ENCODE data around the gene CYP26A1. TPM values are rescaled to one million over a fixed set of nuclear protein-coding genes. Genes with fewer than 3 reads are reported as not detected.

Gene CYP26A1
- total RNA-seq, 1 donor from 2014 or later, result 0.64 TPM

DNA sequence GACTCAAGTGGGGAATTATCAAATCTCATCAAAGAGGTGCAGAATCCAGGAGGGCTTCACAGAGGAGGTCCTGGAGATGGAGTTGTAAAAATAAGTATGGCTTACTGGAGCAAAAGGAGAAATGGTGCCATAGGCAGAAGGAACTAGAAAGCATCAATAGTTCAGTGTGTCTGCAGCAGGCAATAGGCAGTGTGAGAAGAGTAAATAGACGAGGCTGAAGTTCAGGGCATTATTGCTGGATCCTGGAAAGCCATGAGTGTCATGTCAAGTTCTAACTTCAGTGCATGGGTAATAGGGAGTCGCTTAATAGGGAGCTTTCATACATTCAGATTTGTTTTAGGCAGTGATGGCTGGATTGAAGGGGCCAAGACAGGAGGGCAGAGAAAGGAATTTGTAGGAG is 39.3 kb downstream of the CYP26A1 start:
- Mint-ChIP-seq H3K27me3 (ENCODE audit: unreplicated experiment) (peaks cover 5% of the 10 kb centered on the region), H3K36me3 (ENCODE audit: low read depth, unreplicated experiment) (no peaks in the 10 kb centered on the region), H3K4me1 (ENCODE audit: unreplicated experiment) (no peaks in the 10 kb centered on the region), H3K4me3 (ENCODE audit: unreplicated experiment) (no peak overlapping the region), H3K27ac (ENCODE audit: unreplicated experiment) (no peak overlapping the region), H3K9me3 (ENCODE audit: unreplicated experiment) (no peaks in the 10 kb centered on the region)
- TF ChIP-seq, protein P1, sequence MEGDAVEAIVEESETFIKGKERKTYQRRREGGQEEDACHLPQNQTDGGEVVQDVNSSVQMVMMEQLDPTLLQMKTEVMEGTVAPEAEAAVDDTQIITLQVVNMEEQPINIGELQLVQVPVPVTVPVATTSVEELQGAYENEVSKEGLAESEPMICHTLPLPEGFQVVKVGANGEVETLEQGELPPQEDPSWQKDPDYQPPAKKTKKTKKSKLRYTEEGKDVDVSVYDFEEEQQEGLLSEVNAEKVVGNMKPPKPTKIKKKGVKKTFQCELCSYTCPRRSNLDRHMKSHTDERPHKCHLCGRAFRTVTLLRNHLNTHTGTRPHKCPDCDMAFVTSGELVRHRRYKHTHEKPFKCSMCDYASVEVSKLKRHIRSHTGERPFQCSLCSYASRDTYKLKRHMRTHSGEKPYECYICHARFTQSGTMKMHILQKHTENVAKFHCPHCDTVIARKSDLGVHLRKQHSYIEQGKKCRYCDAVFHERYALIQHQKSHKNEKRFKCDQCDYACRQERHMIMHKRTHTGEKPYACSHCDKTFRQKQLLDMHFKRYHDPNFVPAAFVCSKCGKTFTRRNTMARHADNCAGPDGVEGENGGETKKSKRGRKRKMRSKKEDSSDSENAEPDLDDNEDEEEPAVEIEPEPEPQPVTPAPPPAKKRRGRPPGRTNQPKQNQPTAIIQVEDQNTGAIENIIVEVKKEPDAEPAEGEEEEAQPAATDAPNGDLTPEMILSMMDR (IDR thresholded peaks at IDR 0.05; ENCODE audit: unreplicated experiment), result no peak
- DNase-seq (ENCODE audit: low spot score), result no peak

DNA sequence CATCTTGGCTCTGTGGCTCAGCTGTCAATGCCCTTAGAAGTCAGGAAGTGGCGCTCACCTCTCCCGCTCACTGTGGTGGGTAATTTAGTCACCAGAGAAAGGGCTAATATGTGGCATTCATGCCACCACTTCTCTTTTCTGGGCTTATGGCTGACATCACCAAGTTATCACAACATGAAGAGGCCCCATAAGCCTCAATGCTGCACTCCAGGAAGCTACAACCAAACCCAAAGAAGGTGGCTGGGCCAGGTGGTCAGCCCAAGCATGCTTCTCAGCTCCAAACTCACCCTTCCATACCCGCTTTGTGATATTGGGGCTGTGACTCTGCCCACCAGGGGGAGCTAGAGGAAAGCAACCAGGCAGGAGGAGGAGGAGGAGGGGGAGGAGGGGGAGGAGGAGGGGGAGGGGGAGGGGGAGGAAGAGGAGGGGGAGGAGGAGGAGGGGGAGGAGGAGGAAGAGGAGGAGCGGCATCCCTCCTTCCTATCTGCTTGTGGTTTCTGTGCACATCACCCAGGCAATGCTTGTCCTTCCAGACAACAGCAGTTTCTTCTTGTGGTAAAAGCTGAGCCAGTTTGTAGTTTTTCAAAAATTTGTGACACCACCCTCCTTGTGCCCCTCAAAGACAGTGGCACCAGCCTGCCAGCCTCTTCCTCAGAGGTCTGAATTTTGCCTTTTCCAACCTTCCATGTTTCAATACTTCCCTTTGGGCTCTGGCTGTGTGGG is 42.1 kb downstream of the CYP26A1 start:
- Mint-ChIP-seq H3K27ac (ENCODE audit: unreplicated experiment) (no peak overlapping the region), H3K4me3 (ENCODE audit: unreplicated experiment) (peak overlapping the region; percentile 24), H3K4me1 (ENCODE audit: unreplicated experiment) (no peaks in the 10 kb centered on the region), H3K36me3 (ENCODE audit: low read depth, unreplicated experiment) (peaks cover 4% of the 10 kb centered on the region), H3K27me3 (ENCODE audit: unreplicated experiment) (peaks cover 7% of the 10 kb centered on the region), H3K9me3 (ENCODE audit: unreplicated experiment) (no peaks in the 10 kb centered on the region)
- TF ChIP-seq, protein P1 (IDR thresholded peaks at IDR 0.05; ENCODE audit: unreplicated experiment), result peak; percentile 54
- DNase-seq (ENCODE audit: low spot score), result peak; percentile 76

DNA sequence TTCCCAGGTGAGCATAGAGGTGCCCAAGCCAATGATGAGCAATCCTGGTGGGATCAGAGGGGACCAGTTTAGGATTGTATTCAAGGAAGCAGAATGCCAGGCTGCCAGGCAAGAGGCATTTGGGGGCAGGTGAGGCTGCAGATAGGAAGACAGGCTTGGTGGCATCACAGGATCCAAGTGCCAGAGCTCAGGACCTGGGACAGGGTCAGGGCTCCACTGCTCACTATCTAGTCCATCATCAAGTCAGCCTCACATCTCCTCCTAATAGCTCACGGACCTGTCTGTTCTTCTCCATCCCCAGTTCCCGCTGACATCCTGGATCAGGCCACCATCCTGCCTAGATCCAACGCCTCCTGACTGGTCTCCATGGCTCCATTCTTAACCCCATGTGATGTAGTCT is 47.6 kb downstream of the CYP26A1 start:
- TF ChIP-seq, protein P1 (IDR thresholded peaks at IDR 0.05; ENCODE audit: unreplicated experiment), result no peak
- no peak overlapping the region for H3K4me3 Mint-ChIP-seq (ENCODE audit: unreplicated experiment)
- H3K27ac Mint-ChIP-seq (ENCODE audit: unreplicated experiment), result no peak overlapping the region
- H3K9me3 Mint-ChIP-seq (ENCODE audit: unreplicated experiment), result no peaks in the 10 kb centered on the region
- no peaks in the 10 kb centered on the region for H3K4me1 Mint-ChIP-seq (ENCODE audit: unreplicated experiment)
- no peak for DNase-seq (ENCODE audit: low spot score)
- peaks cover 5% of the 10 kb centered on the region for H3K27me3 Mint-ChIP-seq (ENCODE audit: unreplicated experiment)
- H3K36me3 Mint-ChIP-seq (ENCODE audit: low read depth, unreplicated experiment), result peaks cover 6% of the 10 kb centered on the region

DNA sequence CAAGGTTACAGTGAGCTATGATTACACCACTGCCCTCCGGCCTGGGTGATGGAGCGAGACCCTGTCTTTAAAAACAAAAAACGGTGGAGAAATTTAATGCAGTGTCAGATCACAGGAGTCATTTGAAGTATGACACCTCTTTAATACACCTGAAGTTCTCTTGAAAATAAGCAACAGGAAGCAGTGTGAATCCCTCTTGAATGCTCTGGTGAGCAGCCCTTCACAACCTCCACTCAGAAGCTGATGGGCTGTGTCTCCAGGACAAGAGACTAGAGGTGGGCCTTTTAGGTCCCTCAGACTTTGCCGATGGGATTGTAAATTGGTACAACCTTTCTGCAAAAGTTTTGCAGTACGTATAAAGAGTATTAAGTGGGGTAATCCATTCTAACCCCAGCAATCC is 50.1 kb downstream of the CYP26A1 start:
- peaks cover 5% of the 10 kb centered on the region for H3K27me3 Mint-ChIP-seq (ENCODE audit: unreplicated experiment)
- H3K4me3 Mint-ChIP-seq (ENCODE audit: unreplicated experiment), result no peak overlapping the region
- TF ChIP-seq, protein P1 (IDR thresholded peaks at IDR 0.05; ENCODE audit: unreplicated experiment), result no peak
- H3K36me3 Mint-ChIP-seq (ENCODE audit: low read depth, unreplicated experiment), result peaks cover 10% of the 10 kb centered on the region
- no peaks in the 10 kb centered on the region for H3K4me1 Mint-ChIP-seq (ENCODE audit: unreplicated experiment)
- H3K9me3 Mint-ChIP-seq (ENCODE audit: unreplicated experiment), result peaks cover 2% of the 10 kb centered on the region
- no peak for DNase-seq (ENCODE audit: low spot score)
- H3K27ac Mint-ChIP-seq (ENCODE audit: unreplicated experiment), result no peak overlapping the region

DNA sequence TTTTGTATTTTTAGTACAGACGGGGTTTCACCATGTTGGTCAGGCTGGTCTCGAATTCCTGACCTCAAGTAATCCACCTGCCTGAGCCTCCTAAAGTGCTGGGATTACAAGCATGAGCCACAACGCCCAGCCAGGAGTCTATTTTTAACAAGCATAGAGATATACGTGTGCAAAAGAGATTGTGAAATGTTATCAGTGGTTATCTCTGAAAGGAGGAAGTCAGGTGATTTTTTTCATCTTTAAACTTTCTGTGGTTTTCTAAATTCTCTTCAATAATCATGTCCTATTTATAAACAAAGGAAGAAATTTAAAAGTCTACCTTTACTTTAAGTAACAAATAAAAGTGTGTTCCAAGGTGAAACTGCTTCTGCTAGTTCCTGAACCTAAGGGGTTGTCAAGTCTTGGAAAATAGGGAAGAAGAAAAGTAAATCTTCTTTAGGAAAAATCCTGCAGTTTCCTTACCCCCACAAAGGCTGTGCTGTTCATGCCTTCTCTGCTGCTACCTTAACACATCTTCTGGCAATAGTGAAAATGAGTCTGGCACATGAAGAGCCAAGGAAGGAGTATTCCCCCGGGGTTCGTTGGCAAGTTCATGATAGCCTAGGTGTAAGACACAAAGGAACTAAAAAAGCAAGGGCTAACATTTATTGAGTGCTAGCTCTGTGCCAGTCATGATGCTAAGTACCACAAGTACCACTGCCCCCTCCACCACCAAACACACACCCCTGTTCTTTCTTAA is 51.1 kb downstream of the CYP26A1 start:
- no peak for DNase-seq (ENCODE audit: low spot score)
- H3K4me3 Mint-ChIP-seq (ENCODE audit: unreplicated experiment), result no peak overlapping the region
- no peak overlapping the region for H3K27ac Mint-ChIP-seq (ENCODE audit: unreplicated experiment)

More for the DNA sequence above, 51.1 kb downstream of the CYP26A1 start:
- no peaks in the 10 kb centered on the region for H3K4me1 Mint-ChIP-seq (ENCODE audit: unreplicated experiment)
- TF ChIP-seq, protein P1 (IDR thresholded peaks at IDR 0.05; ENCODE audit: unreplicated experiment), result no peak
- peaks cover 13% of the 10 kb centered on the region for H3K36me3 Mint-ChIP-seq (ENCODE audit: low read depth, unreplicated experiment)
- H3K9me3 Mint-ChIP-seq (ENCODE audit: unreplicated experiment), result peaks cover 4% of the 10 kb centered on the region
- peaks cover 2% of the 10 kb centered on the region for H3K27me3 Mint-ChIP-seq (ENCODE audit: unreplicated experiment)
